HL-60 (cell line): Measurements from ENCODE around the gene SLC44A5.

Source experiments
- DNase-seq, 2 experiments: peaks; one replicate each; pipeline ENCODE4 v3.0.0-alpha.2; 2010 to 2020; ENCODE audit warnings: low read depth in 1 of 2, low spot score in 1 of 2
- H3K27ac ChIP-seq: fragments of 250-450 bp; sonication (Bioruptor Pico); replicated peaks from 2 replicates; pipeline ENCODE4 v1.5.1; 2020; ENCODE audit warnings: mild to moderate bottlenecking, moderate library complexity
- H3K27me3 ChIP-seq: fragments of 250-450 bp; sonication (Bioruptor Pico); 2 replicates; pipeline ENCODE4 v1.5.1; 2021; ENCODE audit warnings: mild to moderate bottlenecking, moderate library complexity; ENCODE audit not compliant: insufficient read depth, poor library complexity, severe bottlenecking
- H3K4me3 ChIP-seq: replicated peaks from 2 replicates; pipeline ENCODE4 v1.5.1; 2011; ENCODE audit warnings: mild to moderate bottlenecking, control low read depth, low read length; ENCODE audit not compliant: insufficient read depth
- CTCF ChIP-seq: IDR thresholded peaks from one replicate; pipeline ENCODE4 v1.5.1; 2011; ENCODE audit warnings: low read length, control low read depth, inconsistent platforms; ENCODE audit not compliant: insufficient read depth
- GABPA ChIP-seq: IDR thresholded peaks from 2 replicates; pipeline ENCODE4 v1.6.1; 2012; ENCODE audit warnings: low read depth
- POLR2AphosphoS5 ChIP-seq: IDR thresholded peaks from 2 replicates; pipeline ENCODE4 v1.6.1; 2012; ENCODE audit warnings: low read depth
- REST ChIP-seq: IDR thresholded peaks from 2 replicates; pipeline ENCODE4 v1.6.1; 2012; ENCODE audit warnings: low read depth; ENCODE audit not compliant: insufficient replicate concordance
- SPI1 ChIP-seq: IDR thresholded peaks from 2 replicates; pipeline ENCODE4 v1.6.1; 2012; ENCODE audit warnings: low read depth, mild to moderate bottlenecking, borderline replicate concordance

Gene SLC44A5

GRCh38 chr1:75203415-75204277 lies 407.3 kb downstream of the SLC44A5 start:
- TF ChIP-seq SPI1, result no peak
- TF ChIP-seq POLR2AphosphoS5, result no peak
- TF ChIP-seq REST, result no peak
- TF ChIP-seq CTCF, result peak; percentile 53
- Histone ChIP-seq H3K27ac (no peak overlapping the region), H3K4me3 (no peak overlapping the region), H3K27me3 (no peaks in the 10 kb centered on the region)
- DNase-seq, result peak in 1 of 2 experiments; percentile 25

DNA sequence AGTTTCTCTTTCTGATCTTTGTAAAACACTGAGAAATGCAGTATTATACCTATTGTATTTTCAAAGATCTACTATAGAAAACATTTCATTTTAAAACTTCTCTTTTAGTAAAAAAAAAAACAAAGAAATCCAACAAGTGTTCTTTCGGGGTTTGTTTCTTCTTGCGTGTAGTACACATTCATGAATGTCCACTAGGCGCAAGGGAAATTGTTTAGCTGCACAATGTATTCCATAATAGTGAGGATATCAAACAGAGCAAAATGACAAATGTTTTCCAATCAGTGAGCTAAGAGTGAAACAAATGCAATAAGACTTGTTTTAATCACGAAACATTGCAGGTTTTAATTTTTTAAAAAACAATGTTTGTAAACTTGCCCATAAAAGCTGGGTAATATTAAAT lies 408.2 kb downstream of the SLC44A5 start:
- Histone ChIP-seq H3K27me3 (no peaks in the 10 kb centered on the region), H3K4me3 (no peak overlapping the region), H3K27ac (no peak overlapping the region)
- DNase-seq, result no peak
- TF ChIP-seq REST (no peak), SPI1 (no peak), GABPA (no peak), POLR2AphosphoS5 (no peak), CTCF (no peak)

DNA sequence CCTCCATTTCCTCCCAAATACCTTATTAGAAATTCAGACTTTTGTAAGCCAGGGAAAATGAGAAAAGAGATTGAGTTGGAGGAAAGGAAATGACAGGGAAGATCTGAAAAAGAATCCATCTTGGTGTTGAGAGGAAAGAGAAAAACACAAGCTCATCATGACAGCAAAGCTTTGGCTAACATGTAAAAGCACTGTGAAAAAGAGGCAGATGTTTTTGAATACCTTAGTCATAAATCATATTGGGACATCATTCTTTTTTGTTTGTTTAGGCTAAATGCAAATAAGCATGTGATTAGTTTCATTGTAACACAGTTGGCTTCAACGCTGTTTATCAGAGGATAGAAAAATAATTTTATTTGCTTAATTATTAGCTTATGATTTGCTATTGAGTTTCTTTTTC lies 412.2 kb downstream of the SLC44A5 start:
- Histone ChIP-seq H3K27ac (no peak overlapping the region), H3K27me3 (no peaks in the 10 kb centered on the region), H3K4me3 (no peak overlapping the region)
- DNase-seq, result no peak
- no peak for TF ChIP-seq SPI1

- Histone ChIP-seq H3K27me3 (no peaks in the 10 kb centered on the region), H3K27ac (no peak overlapping the region), H3K4me3 (no peak overlapping the region)
- DNase-seq, result no peak
- no peak for TF ChIP-seq GABPA
- TF ChIP-seq CTCF, result no peak
- no peak for TF ChIP-seq SPI1
- no peak for TF ChIP-seq REST
- no peak for TF ChIP-seq POLR2AphosphoS5
Observed at GRCh38 chr1:75198163-75198562, 412.8 kb downstream of the SLC44A5 start.
